GM12801 (cell line): ENCODE data around the gene PLSCR4.

Experiments
- TF ChIP-seq, protein P1 (sequence below): IDR thresholded peaks from one replicate; pipeline ENCODE4 v1.5.1; 2011; ENCODE audit warnings: control low read depth; ENCODE audit not compliant: insufficient read length; ENCODE audit errors: extremely low read depth

Gene PLSCR4

GRCh38 chr3:146169891-146170290 is 81.0 kb downstream of the PLSCR4 start:
- TF ChIP-seq, protein P1, sequence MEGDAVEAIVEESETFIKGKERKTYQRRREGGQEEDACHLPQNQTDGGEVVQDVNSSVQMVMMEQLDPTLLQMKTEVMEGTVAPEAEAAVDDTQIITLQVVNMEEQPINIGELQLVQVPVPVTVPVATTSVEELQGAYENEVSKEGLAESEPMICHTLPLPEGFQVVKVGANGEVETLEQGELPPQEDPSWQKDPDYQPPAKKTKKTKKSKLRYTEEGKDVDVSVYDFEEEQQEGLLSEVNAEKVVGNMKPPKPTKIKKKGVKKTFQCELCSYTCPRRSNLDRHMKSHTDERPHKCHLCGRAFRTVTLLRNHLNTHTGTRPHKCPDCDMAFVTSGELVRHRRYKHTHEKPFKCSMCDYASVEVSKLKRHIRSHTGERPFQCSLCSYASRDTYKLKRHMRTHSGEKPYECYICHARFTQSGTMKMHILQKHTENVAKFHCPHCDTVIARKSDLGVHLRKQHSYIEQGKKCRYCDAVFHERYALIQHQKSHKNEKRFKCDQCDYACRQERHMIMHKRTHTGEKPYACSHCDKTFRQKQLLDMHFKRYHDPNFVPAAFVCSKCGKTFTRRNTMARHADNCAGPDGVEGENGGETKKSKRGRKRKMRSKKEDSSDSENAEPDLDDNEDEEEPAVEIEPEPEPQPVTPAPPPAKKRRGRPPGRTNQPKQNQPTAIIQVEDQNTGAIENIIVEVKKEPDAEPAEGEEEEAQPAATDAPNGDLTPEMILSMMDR: no peak

DNA sequence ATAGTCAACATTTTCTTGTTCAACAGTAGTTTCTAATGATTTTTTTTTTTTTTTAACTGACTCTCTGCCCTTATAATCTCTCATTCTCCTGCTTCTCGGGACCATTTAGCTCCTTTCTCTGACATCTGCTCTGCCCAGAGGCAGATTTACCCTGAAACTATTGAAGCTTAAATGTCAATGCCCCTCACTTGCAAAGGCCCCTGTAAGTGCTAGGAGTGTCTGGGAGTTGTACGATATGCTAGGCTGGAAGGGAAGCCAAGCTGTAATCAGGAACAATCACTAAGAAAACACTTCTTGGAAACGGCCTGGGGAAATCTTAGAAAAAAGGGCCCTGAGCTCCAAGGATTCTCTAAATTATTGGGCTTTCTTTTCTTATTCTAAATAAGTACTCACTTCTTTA is 84.1 kb downstream of the PLSCR4 start:
- TF ChIP-seq, protein P1: no peak

GRCh38 chr3:146166415-146166821 is 84.5 kb downstream of the PLSCR4 start:
- TF ChIP-seq, protein P1: no peak

- TF ChIP-seq, protein P1: no peak
These were observed 85.0 kb downstream of the PLSCR4 start for GRCh38 chr3:146165877-146166276.

GRCh38 chr3:146164971-146165769 is 85.7 kb downstream of the PLSCR4 start:
- TF ChIP-seq, protein P1: no peak

DNA sequence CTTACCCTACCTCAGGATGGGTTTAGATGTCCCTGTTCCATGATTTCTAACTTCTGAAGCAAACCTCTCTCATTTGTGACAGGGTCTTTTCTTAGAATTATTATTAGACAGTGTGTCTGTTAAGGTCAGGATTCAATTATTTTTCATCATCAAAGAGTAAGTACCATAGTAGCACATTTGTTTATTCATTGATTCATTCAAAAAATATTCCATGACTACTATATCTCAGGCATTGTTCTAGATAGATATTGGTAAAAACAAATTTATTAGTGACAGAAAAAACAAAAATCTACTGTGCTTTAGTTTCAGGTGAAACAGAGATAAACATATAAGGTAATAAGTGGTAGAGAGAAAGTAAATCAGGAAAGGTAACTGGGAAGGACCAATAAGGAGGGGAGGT is 86.4 kb downstream of the PLSCR4 start:
- TF ChIP-seq, protein P1: no peak

GRCh38 chr3:146164071-146164470 is 86.8 kb downstream of the PLSCR4 start:
- TF ChIP-seq, protein P1: no peak
